Right lobe of liver (tissue), 6 donors: Measurements from ENCODE around the gene MBLAC2. TPM values are rescaled to one million over a fixed set of nuclear protein-coding genes. Genes with fewer than 3 reads are reported as not detected.

ENCODE experiments used
- ATAC-seq, 4 donors: fragments of 200-7000 bp; cut with Tn5 transposase; one replicate each; pipeline ENCODE4 v1.9.1; 2020; ENCODE audit warnings: mild to moderate bottlenecking in 4 of 4, moderate library complexity in 4 of 4
- DNase-seq, 3 donors: peaks; one replicate each; pipeline ENCODE4 v3.0.0-alpha.2; 2020
- H3K27ac ChIP-seq, 3 donors: fragments of 200-600 bp; one replicate each; pipeline ENCODE4 v1.8.0; 2022
- H3K27me3 ChIP-seq, 2 donors: fragments of 200-600 bp; one replicate each; pipeline ENCODE4 v1.8.0; 2022
- H3K36me3 ChIP-seq, 4 donors: fragments of 200-600 bp; sonication (generic) in 1 of 4; one replicate each; pipeline versions ENCODE4 v1.5.1 to v1.8.0; 2017 to 2022; ENCODE audit warnings: control low read depth in 1 of 4
- H3K4me1 ChIP-seq, 4 donors: fragments of 200-600 bp; sonication (generic) in 1 of 4; one replicate each; pipeline versions ENCODE4 v1.5.1 to v1.8.0; 2017 to 2022; ENCODE audit warnings: control low read depth in 1 of 4
- H3K4me3 ChIP-seq, 3 donors: fragments of 200-600 bp; one replicate each; pipeline ENCODE4 v1.8.0; 2022
- H3K9me3 ChIP-seq, 4 donors: fragments of 200-600 bp; sonication (generic) in 1 of 4; one replicate each; pipeline versions ENCODE4 v1.5.1 to v1.8.0; 2017 to 2022; ENCODE audit warnings: control low read depth in 1 of 4
- POLR2A ChIP-seq: fragments of 450-650 bp; IDR thresholded peaks from one replicate; pipeline ENCODE4 v1.6.1; 2017; ENCODE audit warnings: antibody characterized with exemption, mild to moderate bottlenecking
- WGBS: methylation state at CpG from one replicate; pipeline ENCODE4 v1.1.6; 2018; ENCODE audit warnings: low coverage, low lambda C conversion rate; ENCODE audit not compliant: insufficient coverage; ENCODE audit errors: missing lambda C conversion rate; 5-methylcytosine and 5-hydroxymethylcytosine counted together
- intact Hi-C, 2 donors: fragments of 100-400 bp; cut with DNase I; formaldehyde crosslinking; loops; one replicate each; pipeline versions ENCODE4 v1.11.2 to v1.14.1; 2022
- total RNA-seq, 6 experiments: library from RNA; depleted of rRNA in 2 of 6; stranded (reverse); fragments of >200 nt in 2 of 6; fragmentation: NEBNext Ultra II Directional in 3 of 6; extraction: Animal tissue kit (Norgen Biotek cat#: 25700) in 3 of 6; gene quantifications; one replicate each; pipeline versions ENCODE4 v1.1.0 to v1.2.4, GENCODE V29; 2016 to 2023
- TF ChIP-seq, protein P1 (sequence below), 4 donors: fragments of 200-600 bp in 3 of 4; fragments of 450-650 bp in 1 of 4; IDR thresholded peaks; one replicate each; pipeline versions ENCODE4 v1.5.1 to v1.8.0; 2016 to 2022; ENCODE audit warnings: antibody characterized with exemption in 4 of 4, mild to moderate bottlenecking in 2 of 4
- donor health status: DM: no; HTN: yes; CAD: no.
- donor health status: DM: no; HTN: no; CAD: no.
- donor health status: DM: no; HTN: no; CAD: no.
- donor health status: DM: no; HTN: yes; CAD: no.
- donor health status: DM: no; HTN: yes; CAD: no.

Gene MBLAC2
- total RNA-seq, 6 experiments from 2014 or later = 2.3 to 5.3 (median 3.9) TPM

DNA sequence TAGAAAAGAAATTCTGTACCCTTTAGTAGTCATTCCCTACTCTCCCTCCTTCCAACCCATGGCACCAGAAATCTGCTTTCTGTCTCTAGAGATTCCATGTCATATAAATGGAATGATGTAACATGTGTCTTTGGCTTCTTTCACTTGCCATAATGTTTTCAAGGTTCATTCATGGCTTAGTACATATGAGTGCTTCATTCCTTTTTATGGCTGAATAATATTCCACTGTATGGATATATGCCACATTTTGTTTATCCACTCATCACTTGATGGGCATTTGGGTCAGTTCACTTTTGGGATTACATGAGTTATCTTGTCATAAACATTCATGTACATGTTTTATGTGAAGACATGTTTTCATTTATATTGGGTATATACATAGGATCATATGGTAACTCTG lies 19.5 kb upstream of the MBLAC2 start:
- H3K4me1 ChIP-seq = no peaks in the 10 kb centered on the region
- H3K36me3 ChIP-seq = no peaks in the 10 kb centered on the region
- DNase-seq = no peak
- H3K4me3 ChIP-seq = no peak overlapping the region
- no peak for ATAC-seq
- no peak overlapping the region for H3K27ac ChIP-seq
- no peak for TF ChIP-seq POLR2A
- TF ChIP-seq, protein P1, sequence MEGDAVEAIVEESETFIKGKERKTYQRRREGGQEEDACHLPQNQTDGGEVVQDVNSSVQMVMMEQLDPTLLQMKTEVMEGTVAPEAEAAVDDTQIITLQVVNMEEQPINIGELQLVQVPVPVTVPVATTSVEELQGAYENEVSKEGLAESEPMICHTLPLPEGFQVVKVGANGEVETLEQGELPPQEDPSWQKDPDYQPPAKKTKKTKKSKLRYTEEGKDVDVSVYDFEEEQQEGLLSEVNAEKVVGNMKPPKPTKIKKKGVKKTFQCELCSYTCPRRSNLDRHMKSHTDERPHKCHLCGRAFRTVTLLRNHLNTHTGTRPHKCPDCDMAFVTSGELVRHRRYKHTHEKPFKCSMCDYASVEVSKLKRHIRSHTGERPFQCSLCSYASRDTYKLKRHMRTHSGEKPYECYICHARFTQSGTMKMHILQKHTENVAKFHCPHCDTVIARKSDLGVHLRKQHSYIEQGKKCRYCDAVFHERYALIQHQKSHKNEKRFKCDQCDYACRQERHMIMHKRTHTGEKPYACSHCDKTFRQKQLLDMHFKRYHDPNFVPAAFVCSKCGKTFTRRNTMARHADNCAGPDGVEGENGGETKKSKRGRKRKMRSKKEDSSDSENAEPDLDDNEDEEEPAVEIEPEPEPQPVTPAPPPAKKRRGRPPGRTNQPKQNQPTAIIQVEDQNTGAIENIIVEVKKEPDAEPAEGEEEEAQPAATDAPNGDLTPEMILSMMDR (IDR thresholded peaks at IDR 0.05) = no peak
- no peaks in the 10 kb centered on the region for H3K9me3 ChIP-seq
- intact Hi-C loops = no loop called here
- no peaks in the 10 kb centered on the region for H3K27me3 ChIP-seq

DNA sequence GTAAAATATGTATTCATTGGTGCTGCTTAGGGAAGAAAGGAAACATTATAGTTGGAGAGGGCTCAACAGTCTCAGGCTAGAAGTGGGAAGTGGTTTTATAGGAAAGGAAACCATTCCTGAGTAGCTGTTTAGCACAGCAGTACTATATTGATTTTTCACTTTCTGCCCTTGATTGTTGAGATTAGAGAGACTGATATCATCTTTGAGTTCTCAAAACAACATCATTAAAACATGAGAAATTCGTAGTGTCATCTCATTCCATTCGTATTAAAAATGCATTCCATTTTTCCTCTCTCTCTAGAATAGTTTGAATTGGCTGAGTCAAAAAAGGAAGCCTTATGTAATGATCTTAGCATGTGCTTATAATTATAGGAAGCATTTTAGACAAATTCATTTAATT lies 14.2 kb upstream of the MBLAC2 start:
- intact Hi-C loops = no loop called here
- TF ChIP-seq POLR2A = no peak
- TF ChIP-seq, protein P1 (IDR thresholded peaks at IDR 0.05) = no peak
- Histone ChIP-seq H3K27ac (no peak overlapping the region), H3K4me3 (no peak overlapping the region), H3K9me3 (no peaks in the 10 kb centered on the region), H3K27me3 (no peaks in the 10 kb centered on the region), H3K4me1 (no peaks in the 10 kb centered on the region), H3K36me3 (no peaks in the 10 kb centered on the region)
- ATAC-seq (no peak), DNase-seq (no peak)
- 42% methylated on average over 2 of the region's 2 CpGs for WGBS

DNA sequence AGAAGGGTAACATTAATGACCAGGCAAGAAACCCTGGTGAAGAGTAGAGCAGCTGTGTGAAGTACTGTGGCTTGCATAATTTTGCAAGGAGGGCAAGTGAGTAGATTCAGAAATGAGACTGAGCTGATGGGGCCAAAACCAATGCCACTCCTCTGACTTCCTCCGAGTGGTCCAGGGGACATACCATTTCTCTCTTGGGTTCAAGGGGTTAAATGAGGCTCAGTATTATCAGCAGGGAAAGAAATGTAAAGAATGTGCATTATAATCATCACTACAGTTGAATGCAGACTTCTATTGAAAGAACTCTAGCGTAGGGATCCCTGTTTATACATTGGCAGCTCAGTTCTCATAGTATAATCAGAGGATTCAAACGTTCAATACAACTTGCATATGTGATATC lies 10.0 kb upstream of the MBLAC2 start:
- ATAC-seq (no peak), DNase-seq (no peak)
- no peak overlapping the region for H3K27ac ChIP-seq
- H3K4me1 ChIP-seq = no peaks in the 10 kb centered on the region
- no peaks in the 10 kb centered on the region for H3K9me3 ChIP-seq
- H3K27me3 ChIP-seq = no peaks in the 10 kb centered on the region
- TF ChIP-seq, protein P1 (IDR thresholded peaks at IDR 0.05) = no peak
- TF ChIP-seq POLR2A = no peak
- intact Hi-C loops = no loop called here
- no peak overlapping the region for H3K4me3 ChIP-seq
- no peaks in the 10 kb centered on the region for H3K36me3 ChIP-seq
- 70% methylated on average over 3 of the region's 3 CpGs for WGBS

DNA sequence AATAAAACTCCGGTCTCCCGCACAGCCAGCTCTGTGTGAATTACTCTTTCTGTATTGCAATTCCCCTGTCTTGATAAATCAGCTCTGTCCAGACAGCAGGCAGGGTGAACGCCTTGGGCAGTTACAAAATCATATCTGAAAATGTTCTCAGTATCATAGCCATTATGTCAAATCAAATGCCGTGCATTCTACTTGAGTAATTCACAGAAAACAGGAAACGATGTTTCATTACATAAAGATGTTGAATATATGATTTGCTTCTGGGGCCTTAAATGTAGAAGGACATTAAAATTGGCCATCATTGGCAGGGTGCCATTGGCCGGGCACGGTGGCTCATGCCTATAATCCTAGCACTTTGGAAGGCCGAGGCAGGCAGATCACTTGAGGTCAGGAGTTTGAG lies 8.6 kb upstream of the MBLAC2 start:
- DNase-seq = no peak

DNA sequence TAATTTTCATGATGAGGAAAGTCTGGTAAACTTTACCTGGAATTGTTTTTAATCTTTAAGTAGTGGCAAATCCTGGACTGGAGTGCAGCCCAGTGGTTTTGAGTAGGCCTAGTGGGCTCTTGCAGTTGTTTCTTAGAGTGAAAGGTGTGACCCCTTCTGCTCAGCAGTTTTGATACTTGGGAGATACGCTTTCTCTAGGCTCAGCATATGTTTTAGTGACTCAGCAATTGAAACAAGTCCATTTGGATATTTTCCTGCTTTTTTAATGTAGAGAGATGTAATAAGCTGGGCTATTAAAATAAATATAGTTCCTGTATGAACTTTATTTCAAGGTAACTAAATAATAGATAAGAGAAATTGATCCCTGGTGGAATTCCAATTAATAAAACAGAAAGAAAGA lies 6.1 kb upstream of the MBLAC2 start:
- ATAC-seq = no peak
- TF ChIP-seq, protein P1 (IDR thresholded peaks at IDR 0.05) = no peak
- TF ChIP-seq POLR2A = no peak
- Histone ChIP-seq H3K9me3 (no peaks in the 10 kb centered on the region), H3K4me3 (no peak overlapping the region), H3K36me3 (no peaks in the 10 kb centered on the region), H3K27ac (no peak overlapping the region), H3K27me3 (no peaks in the 10 kb centered on the region), H3K4me1 (peaks cover 0 to 4% (median 0%) of the 10 kb centered on the region in 4 donors)
- intact Hi-C loops = no loop called here
- DNase-seq = no peak
- 83% methylated on average over 1 of the region's 1 CpG for WGBS

More for the DNA sequence above, 8.6 kb upstream of the MBLAC2 start:
- Histone ChIP-seq H3K4me3 (no peak overlapping the region), H3K27me3 (no peaks in the 10 kb centered on the region), H3K9me3 (no peaks in the 10 kb centered on the region), H3K36me3 (no peaks in the 10 kb centered on the region), H3K4me1 (no peaks in the 10 kb centered on the region), H3K27ac (no peak overlapping the region)
- WGBS = 92% methylated on average over 8 of the region's 8 CpGs
- intact Hi-C loops = no loop called here
- TF ChIP-seq, protein P1 (IDR thresholded peaks at IDR 0.05) = no peak
- no peak for TF ChIP-seq POLR2A
- ATAC-seq = no peak
